HG03139 (cell line): Measurements from ENCODE around the gene FTO.

Experiments
- ATAC-seq: cut with Tn5 transposase; IDR thresholded peaks from one replicate; pipeline ENCODE4 v1.9.1; 2021; ENCODE audit not compliant: unreplicated experiment

FTO gene

GRCh38 chr16:53991754-53992378, 287.9 kb downstream of the FTO start:
- no peak for ATAC-seq

GRCh38 chr16:53995378-53995777, 291.4 kb downstream of the FTO start:
- ATAC-seq, result no peak

- no peak for ATAC-seq
These were observed 293.0 kb downstream of the FTO start for GRCh38 chr16:53996961-53997360.

- ATAC-seq, result no peak
These were observed 294.3 kb downstream of the FTO start for GRCh38 chr16:53998024-53998810.

GRCh38 chr16:53998966-53999522, 295.1 kb downstream of the FTO start:
- ATAC-seq, result no peak

GRCh38 chr16:53999841-54000240, 295.9 kb downstream of the FTO start:
- ATAC-seq, result no peak

- no peak for ATAC-seq
These were observed 296.4 kb downstream of the FTO start for GRCh38 chr16:54000361-54000760.

- ATAC-seq, result no peak
These were observed 302.7 kb downstream of the FTO start for GRCh38 chr16:54006693-54007092.

- no peak for ATAC-seq
These were observed 303.5 kb downstream of the FTO start for GRCh38 chr16:54007504-54007903.

- no peak for ATAC-seq
These were observed 305.7 kb downstream of the FTO start for GRCh38 chr16:54009464-54010176.

GRCh38 chr16:54015147-54015546, 311.2 kb downstream of the FTO start:
- no peak for ATAC-seq

GRCh38 chr16:54022362-54022761, 318.4 kb downstream of the FTO start:
- no peak for ATAC-seq

GRCh38 chr16:54026456-54026855, 322.5 kb downstream of the FTO start:
- ATAC-seq, result no peak

GRCh38 chr16:54027062-54027461, 323.1 kb downstream of the FTO start:
- ATAC-seq, result no peak

- no peak for ATAC-seq
These were observed 323.6 kb downstream of the FTO start for GRCh38 chr16:54027558-54027957.

GRCh38 chr16:54027995-54028394, 324.0 kb downstream of the FTO start:
- ATAC-seq, result no peak

- no peak for ATAC-seq
These were observed 326.5 kb downstream of the FTO start for GRCh38 chr16:54030451-54030850.

- ATAC-seq, result no peak
These were observed 327.3 kb downstream of the FTO start for GRCh38 chr16:54031107-54031760.

- ATAC-seq, result no peak
These were observed 329.8 kb downstream of the FTO start for GRCh38 chr16:54033747-54034146.

GRCh38 chr16:54034684-54035083, 330.7 kb downstream of the FTO start:
- no peak for ATAC-seq

- no peak for ATAC-seq
These were observed 336.5 kb downstream of the FTO start for GRCh38 chr16:54040480-54040879.
